ENCODE data around the gene ANKS1A. TPM values are rescaled to one million over a fixed set of nuclear protein-coding genes. Genes with fewer than 3 reads are reported as not detected.

The ANKS1A gene
- total and polyA plus RNA-seq, 2 experiments from 2014 or later, result 3.2 to 4.4 TPM

DNA sequence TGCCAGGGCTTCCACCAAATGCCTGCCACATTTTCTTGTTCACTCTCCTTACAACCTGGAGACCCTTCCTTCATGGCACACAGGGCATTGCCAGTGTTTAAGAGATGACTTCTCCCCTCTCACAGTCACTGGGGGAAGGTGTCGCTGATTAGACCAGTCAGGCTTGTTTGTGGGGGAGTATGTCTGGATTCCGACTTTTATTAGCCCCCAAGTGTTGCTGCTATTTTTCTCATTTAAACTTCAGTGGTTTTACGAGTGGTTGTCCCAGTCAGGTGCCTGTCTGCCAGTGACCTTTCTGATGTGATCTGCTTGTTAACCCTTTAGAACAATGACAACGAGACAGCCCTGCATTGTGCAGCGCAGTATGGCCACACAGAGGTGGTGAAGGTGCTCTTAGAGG, 92.3 kb downstream of the ANKS1A start:
- Histone ChIP-seq H3F3A (ENCODE audit: insufficient read depth) (0 out of 2 replicates have a peak, but pooled peaks cover 4% of the 10 kb centered on the region), H3K4me1 (ENCODE audit: insufficient read depth) (peaks cover 10% of the 10 kb centered on the region), H4K20me1 (ENCODE audit: insufficient read depth) (no peaks in the 10 kb centered on the region), H3K27me3 (replicated peaks; ENCODE audit: insufficient read depth) (no peaks in the 10 kb centered on the region), H3K36me3 (ENCODE audit: low read depth) (no peaks in the 10 kb centered on the region), H3K9ac (no peak overlapping the region), H3K9me2 (ENCODE audit: insufficient read depth) (no peaks in the 10 kb centered on the region), H3K4me3 (no peak overlapping the region), H3K27ac (no peak overlapping the region), H2AFZ (no peak overlapping the region), H3K4me2 (ENCODE audit: unreplicated experiment) (no peak overlapping the region), H3K9me3 (ENCODE audit: low read depth) (no peaks in the 10 kb centered on the region), H3K79me2 (ENCODE audit: insufficient read depth) (no peaks in the 10 kb centered on the region)
- no peak for DNase-seq
- no peak for TF ChIP-seq EZH2 (IDR thresholded peaks at IDR 0.05; ENCODE audit: insufficient read depth, poor library complexity, severe bottlenecking)
- 83 to 93% methylated on average over 5 of the region's 5 CpGs for WGBS, 2 experiments (ENCODE audit: low coverage in 1 of 2, low lambda C conversion rate in 2 of 2, missing lambda C conversion rate in 2 of 2)
- in situ Hi-C loops (cut with MboI), result loop anchor here (10.0 kb wide), 2 partner anchors 153 to 263 kb away; no protein-coding TSS in a partner anchor

DNA sequence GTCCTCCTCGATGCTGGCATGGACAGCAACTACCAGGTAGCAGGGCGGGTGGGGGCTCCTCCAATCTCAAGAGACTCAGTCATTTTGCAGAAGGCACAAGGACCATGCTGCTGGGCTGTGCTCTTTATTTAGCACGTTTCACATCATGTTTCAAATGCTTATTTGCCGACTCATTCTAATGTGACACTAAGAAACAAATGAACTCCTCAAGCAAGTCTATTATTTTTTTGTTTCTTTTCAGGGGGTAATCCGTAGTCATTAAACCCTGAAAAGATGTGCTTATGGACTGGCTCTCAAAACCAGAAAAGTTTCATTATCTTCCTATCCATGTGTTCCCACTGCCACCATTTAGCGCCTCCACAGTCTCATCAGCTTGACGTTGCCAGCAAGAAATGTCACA, 92.9 kb downstream of the ANKS1A start:
- H3K27ac ChIP-seq, result peak overlapping the region; percentile 33
- H3K9ac ChIP-seq, result no peak overlapping the region
- no peaks in the 10 kb centered on the region for H3K79me2 ChIP-seq (ENCODE audit: insufficient read depth)
- H3K4me1 ChIP-seq (ENCODE audit: insufficient read depth), result peaks cover 10% of the 10 kb centered on the region
- no peak overlapping the region for H3K4me3 ChIP-seq
- no peaks in the 10 kb centered on the region for H4K20me1 ChIP-seq (ENCODE audit: insufficient read depth)
- no peaks in the 10 kb centered on the region for H3K36me3 ChIP-seq (ENCODE audit: low read depth)
- peak overlapping the region; percentile 40 for H3K4me2 ChIP-seq (ENCODE audit: unreplicated experiment)
- TF ChIP-seq EZH2phosphoT487 (IDR thresholded peaks at IDR 0.05; ENCODE audit: insufficient read depth, low read depth) (no peak), EZH2 (IDR thresholded peaks at IDR 0.05; ENCODE audit: insufficient read depth, poor library complexity, severe bottlenecking) (no peak)
- H3K9me2 ChIP-seq (ENCODE audit: insufficient read depth), result no peaks in the 10 kb centered on the region
- peak; percentile 59 for DNase-seq
- no peaks in the 10 kb centered on the region for H3K9me3 ChIP-seq (ENCODE audit: low read depth)
- H2AFZ ChIP-seq, result peak overlapping the region; percentile 17; the same call in 1 of the 2 replicates
- H3F3A ChIP-seq (ENCODE audit: insufficient read depth), result 0 out of 2 replicates have a peak, but pooled peaks cover 4% of the 10 kb centered on the region
- 66 to 68% methylated on average over 7 of the region's 7 CpGs for WGBS, 2 experiments (ENCODE audit: low coverage in 1 of 2, low lambda C conversion rate in 2 of 2, missing lambda C conversion rate in 2 of 2)
- in situ Hi-C loops (cut with MboI), result loop anchor here (10.0 kb wide), 2 partner anchors 153 to 263 kb away; no protein-coding TSS in a partner anchor
- H3K27me3 ChIP-seq (replicated peaks; ENCODE audit: insufficient read depth), result no peaks in the 10 kb centered on the region

- in situ Hi-C loops (cut with MboI), result loop anchor here (10.0 kb wide), 2 partner anchors 152 to 262 kb away; no protein-coding TSS in a partner anchor
- Histone ChIP-seq H2AFZ (peak overlapping the region; percentile 17; the same call in 1 of the 2 replicates), H3K4me3 (no peak overlapping the region), H3K4me2 (ENCODE audit: unreplicated experiment) (peak overlapping the region; percentile 40), H3K36me3 (ENCODE audit: low read depth) (no peaks in the 10 kb centered on the region), H3K27me3 (replicated peaks; ENCODE audit: insufficient read depth) (no peaks in the 10 kb centered on the region), H3K4me1 (ENCODE audit: insufficient read depth) (peaks cover 10% of the 10 kb centered on the region), H3K79me2 (ENCODE audit: insufficient read depth) (no peaks in the 10 kb centered on the region), H3K9me3 (ENCODE audit: low read depth) (no peaks in the 10 kb centered on the region), H3K9ac (no peak overlapping the region), H3K9me2 (ENCODE audit: insufficient read depth) (no peaks in the 10 kb centered on the region), H4K20me1 (ENCODE audit: insufficient read depth) (no peaks in the 10 kb centered on the region), H3K27ac (peak overlapping the region; percentile 33), H3F3A (ENCODE audit: insufficient read depth) (0 out of 2 replicates have a peak, but pooled peaks cover 4% of the 10 kb centered on the region)
- WGBS, 2 experiments (ENCODE audit: low coverage in 1 of 2, low lambda C conversion rate in 2 of 2, missing lambda C conversion rate in 2 of 2), result 82 to 84% methylated on average over 11 of the region's 11 CpGs
- no peak for TF ChIP-seq EZH2 (IDR thresholded peaks at IDR 0.05; ENCODE audit: insufficient read depth, poor library complexity, severe bottlenecking)
- no peak for TF ChIP-seq EZH2phosphoT487 (IDR thresholded peaks at IDR 0.05; ENCODE audit: insufficient read depth, low read depth)
- DNase-seq, result peak; percentile 60
Observed at GRCh38 chr6:34982424-34982852, 93.4 kb downstream of the ANKS1A start.

DNA sequence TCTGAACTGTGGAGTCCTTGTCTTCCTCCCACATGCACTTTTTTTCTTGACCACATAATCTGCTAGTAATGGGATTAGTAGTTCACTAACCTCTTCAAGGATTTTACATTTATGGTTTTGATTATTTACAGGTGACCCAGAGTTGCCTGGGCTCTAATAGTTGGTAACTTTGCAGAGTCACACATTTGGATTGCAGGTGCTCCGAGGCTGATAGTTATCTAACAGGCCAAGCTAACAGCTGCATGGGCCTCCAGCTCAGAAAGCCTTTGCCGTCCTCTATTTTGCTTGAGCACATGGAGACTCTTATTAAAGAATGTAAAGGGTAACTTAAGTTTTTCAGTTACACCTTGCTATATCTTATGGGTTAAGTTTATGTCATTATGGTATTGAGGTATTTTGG, 95.4 kb downstream of the ANKS1A start:
- no peaks in the 10 kb centered on the region for H3K36me3 ChIP-seq (ENCODE audit: low read depth)
- H3K27me3 ChIP-seq (replicated peaks; ENCODE audit: insufficient read depth), result no peaks in the 10 kb centered on the region
- H3F3A ChIP-seq (ENCODE audit: insufficient read depth), result 0 out of 2 replicates have a peak, but pooled peaks cover 4% of the 10 kb centered on the region
- no peak overlapping the region for H2AFZ ChIP-seq
- no peaks in the 10 kb centered on the region for H4K20me1 ChIP-seq (ENCODE audit: insufficient read depth)
- H3K4me2 ChIP-seq (ENCODE audit: unreplicated experiment), result no peak overlapping the region
- TF ChIP-seq EZH2phosphoT487 (IDR thresholded peaks at IDR 0.05; ENCODE audit: insufficient read depth, low read depth), result no peak
- no peak for TF ChIP-seq EZH2 (IDR thresholded peaks at IDR 0.05; ENCODE audit: insufficient read depth, poor library complexity, severe bottlenecking)
- no peaks in the 10 kb centered on the region for H3K9me3 ChIP-seq (ENCODE audit: low read depth)
- H3K9me2 ChIP-seq (ENCODE audit: insufficient read depth), result no peaks in the 10 kb centered on the region
- DNase-seq, result no peak
- no peak overlapping the region for H3K27ac ChIP-seq
- no peak overlapping the region for H3K9ac ChIP-seq
- H3K4me1 ChIP-seq (ENCODE audit: insufficient read depth), result peaks cover 10% of the 10 kb centered on the region
- in situ Hi-C loops (cut with MboI), result loop anchor here (10.0 kb wide), 2 partner anchors 150 to 260 kb away; no protein-coding TSS in a partner anchor
- no peaks in the 10 kb centered on the region for H3K79me2 ChIP-seq (ENCODE audit: insufficient read depth)
- no peak overlapping the region for H3K4me3 ChIP-seq
- WGBS, 2 experiments (ENCODE audit: low coverage in 1 of 2, low lambda C conversion rate in 2 of 2, missing lambda C conversion rate in 2 of 2), result 96 to 97% methylated on average over 2 of the region's 2 CpGs
